SK-N-SH treated with all-trans-retinoic acid at 6 μM for 48 hours (cell line): ENCODE measurements around the gene SLC34A3.

Experiments
- ATAC-seq: fragments of 200-7000 bp; cut with Tn5 transposase; 3 replicates; pipeline ENCODE4 v1.9.1; 2020; ENCODE audit warnings: mild to moderate bottlenecking, moderate library complexity
- ARNTL ChIP-seq: fragments of 450-650 bp; formaldehyde crosslinking; IDR thresholded peaks from 2 replicates; pipeline ENCODE4 v1.5.0; 2020; ENCODE audit warnings: low read depth, mild to moderate bottlenecking, moderate library complexity, borderline replicate concordance
- BACH2 ChIP-seq: fragments of 250-450 bp; sonication (Bioruptor Pico); IDR thresholded peaks from 2 replicates; pipeline ENCODE4 v1.9.0; 2021; ENCODE audit warnings: mild to moderate bottlenecking, borderline replicate concordance
- CSDC2 ChIP-seq: fragments of 250-450 bp; sonication (Bioruptor Pico); IDR thresholded peaks from 2 replicates; pipeline ENCODE4 v1.5.0; 2020; ENCODE audit warnings: mild to moderate bottlenecking, moderate library complexity
- ESRRG ChIP-seq: fragments of 250-450 bp; sonication (Bioruptor Pico); IDR thresholded peaks from 2 replicates; pipeline ENCODE4 v1.6.1; 2021; ENCODE audit warnings: mild to moderate bottlenecking
- GLIS3 ChIP-seq: fragments of 250-450 bp; sonication (Bioruptor Pico); IDR thresholded peaks from 2 replicates; pipeline ENCODE4 v1.5.0; 2020; ENCODE audit warnings: mild to moderate bottlenecking, moderate library complexity
- ISL1 ChIP-seq: fragments of 250-450 bp; sonication (Bioruptor Pico); IDR thresholded peaks from 2 replicates; pipeline ENCODE4 v2.1.2; 2022; ENCODE audit warnings: mild to moderate bottlenecking, moderate library complexity
- OSR1 ChIP-seq: fragments of 250-450 bp; sonication (Bioruptor Pico); IDR thresholded peaks from 2 replicates; pipeline ENCODE4 v1.8.0; 2022; ENCODE audit warnings: moderate library complexity, mild to moderate bottlenecking, inconsistent platforms
- PPARA ChIP-seq: fragments of 250-450 bp; sonication (Bioruptor Pico); IDR thresholded peaks from 2 replicates; pipeline ENCODE4 v1.5.0; 2020; ENCODE audit warnings: mild to moderate bottlenecking, borderline replicate concordance
- RARB ChIP-seq: fragments of 250-450 bp; sonication (Bioruptor Pico); IDR thresholded peaks from 2 replicates; pipeline ENCODE4 v1.8.0; 2021; ENCODE audit warnings: mild to moderate bottlenecking, moderate library complexity
- SNAI2 ChIP-seq: fragments of 250-450 bp; sonication (Bioruptor Pico); IDR thresholded peaks from 2 replicates; pipeline ENCODE4 v1.5.0; 2020; ENCODE audit warnings: mild to moderate bottlenecking, moderate library complexity
- TCF4 ChIP-seq: fragments of 250-450 bp; sonication (Bioruptor Pico); IDR thresholded peaks from 2 replicates; pipeline ENCODE4 v1.8.0; 2021; ENCODE audit warnings: mild to moderate bottlenecking, moderate library complexity, borderline replicate concordance
- TOX ChIP-seq: fragments of 250-450 bp; sonication (Bioruptor Pico); IDR thresholded peaks from 2 replicates; pipeline ENCODE4 v1.8.0; 2021; ENCODE audit warnings: mild to moderate bottlenecking, moderate library complexity, borderline replicate concordance
- ZC3H10 ChIP-seq: fragments of 250-450 bp; sonication (Bioruptor Pico); IDR thresholded peaks from 2 replicates; pipeline ENCODE4 v1.5.1; 2021; ENCODE audit warnings: mild to moderate bottlenecking, moderate library complexity
- ZFP3 ChIP-seq: fragments of 250-450 bp; sonication (Bioruptor Pico); IDR thresholded peaks from 2 replicates; pipeline ENCODE4 v1.5.0; 2020; ENCODE audit warnings: mild to moderate bottlenecking, moderate library complexity
- ZFP30 ChIP-seq: fragments of 450-650 bp; formaldehyde crosslinking; IDR thresholded peaks from 2 replicates; pipeline ENCODE4 v1.5.0; 2022; ENCODE audit warnings: mild to moderate bottlenecking, moderate library complexity
- ZNF565 ChIP-seq: fragments of 450-650 bp; formaldehyde crosslinking; conservative IDR thresholded peaks from 2 replicates; pipeline ENCODE4 v1.5.0; 2020; ENCODE audit warnings: low read depth, mild to moderate bottlenecking, moderate library complexity
- ZNF70 ChIP-seq: fragments of 450-650 bp; formaldehyde crosslinking; IDR thresholded peaks from 2 replicates; pipeline ENCODE4 v1.5.0; 2020; ENCODE audit warnings: mild to moderate bottlenecking, moderate library complexity
- ZNF8 ChIP-seq: fragments of 450-650 bp; formaldehyde crosslinking; IDR thresholded peaks from 2 replicates; pipeline ENCODE4 v1.5.0; 2020; ENCODE audit warnings: mild to moderate bottlenecking, moderate library complexity
- TF ChIP-seq, protein P1 (sequence below): fragments of 250-450 bp; sonication (Bioruptor Pico); IDR thresholded peaks from 2 replicates; pipeline ENCODE4 v1.5.1; 2021; ENCODE audit warnings: mild to moderate bottlenecking, moderate library complexity
- TF ChIP-seq, protein P2 (sequence below): fragments of 250-450 bp; sonication (Bioruptor Pico); IDR thresholded peaks from 2 replicates; pipeline ENCODE4 v1.5.0; 2020; ENCODE audit warnings: mild to moderate bottlenecking, moderate library complexity
- TF ChIP-seq, protein P3 (sequence below): fragments of 250-450 bp; sonication (Bioruptor Pico); IDR thresholded peaks from 2 replicates; pipeline ENCODE4 v1.5.1; 2020; ENCODE audit warnings: low read depth, mild to moderate bottlenecking, moderate library complexity
- TF ChIP-seq, protein P4 (sequence below): fragments of 250-450 bp; sonication (Bioruptor Pico); IDR thresholded peaks from 2 replicates; pipeline ENCODE4 v1.8.0; 2021; ENCODE audit warnings: low read depth, mild to moderate bottlenecking, moderate library complexity, borderline replicate concordance
- TF ChIP-seq, protein P5 (sequence below): fragments of 250-450 bp; sonication (Bioruptor Pico); IDR thresholded peaks from 2 replicates; pipeline ENCODE4 v1.8.0; 2020; ENCODE audit warnings: mild to moderate bottlenecking, moderate library complexity, borderline replicate concordance

Gene SLC34A3

DNA sequence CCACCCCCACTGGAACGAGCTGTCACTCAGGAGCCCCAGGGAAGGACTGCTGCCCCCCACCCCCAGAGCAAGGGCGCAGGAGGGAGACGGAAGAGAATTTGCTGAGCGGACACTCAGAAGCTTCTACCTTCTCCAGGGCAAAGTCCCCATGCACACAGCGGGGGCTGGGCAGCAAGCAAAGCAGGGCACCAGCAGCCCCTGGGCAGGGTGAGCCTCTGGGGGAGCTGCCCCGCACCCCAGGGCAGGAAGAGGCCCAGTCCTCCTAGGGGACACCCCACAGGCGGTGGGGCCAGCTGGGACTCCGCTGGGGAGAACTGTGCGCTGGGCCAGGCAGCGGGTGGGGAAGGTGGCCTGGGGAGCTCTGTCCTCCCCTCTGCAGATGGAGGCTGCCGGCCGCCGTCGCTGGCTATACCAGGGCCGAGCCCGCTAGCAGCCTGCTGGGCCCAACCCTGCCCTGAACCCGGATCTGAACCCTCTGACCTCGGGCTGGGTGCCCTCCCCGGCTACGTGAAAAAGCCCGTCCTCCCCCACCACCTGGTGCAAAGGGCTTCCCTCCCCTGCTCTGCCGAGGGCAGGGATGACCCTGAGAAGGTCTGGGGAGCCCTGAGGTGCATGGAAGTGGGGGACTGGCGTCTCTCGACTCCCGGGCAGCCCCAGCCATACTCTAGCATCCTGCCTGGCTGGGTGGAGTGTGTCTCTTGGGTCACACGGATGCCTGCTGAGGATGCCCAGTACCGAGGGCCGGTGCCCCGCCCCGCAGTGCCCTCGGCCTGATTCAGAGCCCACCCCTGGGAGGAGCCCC, 597 bp upstream of the SLC34A3 start:
- TF ChIP-seq BACH2 (CRISPR knock-in tag), result no peak
- TF ChIP-seq, protein P1, sequence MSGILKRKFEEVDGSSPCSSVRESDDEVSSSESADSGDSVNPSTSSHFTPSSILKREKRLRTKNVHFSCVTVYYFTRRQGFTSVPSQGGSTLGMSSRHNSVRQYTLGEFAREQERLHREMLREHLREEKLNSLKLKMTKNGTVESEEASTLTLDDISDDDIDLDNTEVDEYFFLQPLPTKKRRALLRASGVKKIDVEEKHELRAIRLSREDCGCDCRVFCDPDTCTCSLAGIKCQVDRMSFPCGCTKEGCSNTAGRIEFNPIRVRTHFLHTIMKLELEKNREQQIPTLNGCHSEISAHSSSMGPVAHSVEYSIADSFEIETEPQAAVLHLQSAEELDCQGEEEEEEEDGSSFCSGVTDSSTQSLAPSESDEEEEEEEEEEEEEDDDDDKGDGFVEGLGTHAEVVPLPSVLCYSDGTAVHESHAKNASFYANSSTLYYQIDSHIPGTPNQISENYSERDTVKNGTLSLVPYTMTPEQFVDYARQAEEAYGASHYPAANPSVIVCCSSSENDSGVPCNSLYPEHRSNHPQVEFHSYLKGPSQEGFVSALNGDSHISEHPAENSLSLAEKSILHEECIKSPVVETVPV (CRISPR knock-in tag), result no peak
- no peak for TF ChIP-seq CSDC2 (CRISPR knock-in tag)
- no peak for TF ChIP-seq RARB (CRISPR knock-in tag)
- TF ChIP-seq PPARA (CRISPR knock-in tag), result no peak
- TF ChIP-seq ZNF70 (CRISPR knock-in tag), result no peak
- TF ChIP-seq ESRRG, result no peak
- TF ChIP-seq ZFP30 (CRISPR knock-in tag), result no peak
- TF ChIP-seq, protein P2, sequence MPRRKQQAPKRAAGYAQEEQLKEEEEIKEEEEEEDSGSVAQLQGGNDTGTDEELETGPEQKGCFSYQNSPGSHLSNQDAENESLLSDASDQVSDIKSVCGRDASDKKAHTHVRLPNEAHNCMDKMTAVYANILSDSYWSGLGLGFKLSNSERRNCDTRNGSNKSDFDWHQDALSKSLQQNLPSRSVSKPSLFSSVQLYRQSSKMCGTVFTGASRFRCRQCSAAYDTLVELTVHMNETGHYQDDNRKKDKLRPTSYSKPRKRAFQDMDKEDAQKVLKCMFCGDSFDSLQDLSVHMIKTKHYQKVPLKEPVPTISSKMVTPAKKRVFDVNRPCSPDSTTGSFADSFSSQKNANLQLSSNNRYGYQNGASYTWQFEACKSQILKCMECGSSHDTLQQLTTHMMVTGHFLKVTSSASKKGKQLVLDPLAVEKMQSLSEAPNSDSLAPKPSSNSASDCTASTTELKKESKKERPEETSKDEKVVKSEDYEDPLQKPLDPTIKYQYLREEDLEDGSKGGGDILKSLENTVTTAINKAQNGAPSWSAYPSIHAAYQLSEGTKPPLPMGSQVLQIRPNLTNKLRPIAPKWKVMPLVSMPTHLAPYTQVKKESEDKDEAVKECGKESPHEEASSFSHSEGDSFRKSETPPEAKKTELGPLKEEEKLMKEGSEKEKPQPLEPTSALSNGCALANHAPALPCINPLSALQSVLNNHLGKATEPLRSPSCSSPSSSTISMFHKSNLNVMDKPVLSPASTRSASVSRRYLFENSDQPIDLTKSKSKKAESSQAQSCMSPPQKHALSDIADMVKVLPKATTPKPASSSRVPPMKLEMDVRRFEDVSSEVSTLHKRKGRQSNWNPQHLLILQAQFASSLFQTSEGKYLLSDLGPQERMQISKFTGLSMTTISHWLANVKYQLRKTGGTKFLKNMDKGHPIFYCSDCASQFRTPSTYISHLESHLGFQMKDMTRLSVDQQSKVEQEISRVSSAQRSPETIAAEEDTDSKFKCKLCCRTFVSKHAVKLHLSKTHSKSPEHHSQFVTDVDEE, result no peak
- no peak for TF ChIP-seq OSR1 (CRISPR knock-in tag)
- TF ChIP-seq, protein P3, sequence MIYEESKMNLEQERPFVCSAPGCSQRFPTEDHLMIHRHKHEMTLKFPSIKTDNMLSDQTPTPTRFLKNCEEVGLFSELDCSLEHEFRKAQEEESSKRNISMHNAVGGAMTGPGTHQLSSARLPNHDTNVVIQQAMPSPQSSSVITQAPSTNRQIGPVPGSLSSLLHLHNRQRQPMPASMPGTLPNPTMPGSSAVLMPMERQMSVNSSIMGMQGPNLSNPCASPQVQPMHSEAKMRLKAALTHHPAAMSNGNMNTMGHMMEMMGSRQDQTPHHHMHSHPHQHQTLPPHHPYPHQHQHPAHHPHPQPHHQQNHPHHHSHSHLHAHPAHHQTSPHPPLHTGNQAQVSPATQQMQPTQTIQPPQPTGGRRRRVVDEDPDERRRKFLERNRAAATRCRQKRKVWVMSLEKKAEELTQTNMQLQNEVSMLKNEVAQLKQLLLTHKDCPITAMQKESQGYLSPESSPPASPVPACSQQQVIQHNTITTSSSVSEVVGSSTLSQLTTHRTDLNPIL (CRISPR knock-in tag), result no peak
- TF ChIP-seq ZNF8 (CRISPR knock-in tag), result no peak
- TF ChIP-seq, protein P4, sequence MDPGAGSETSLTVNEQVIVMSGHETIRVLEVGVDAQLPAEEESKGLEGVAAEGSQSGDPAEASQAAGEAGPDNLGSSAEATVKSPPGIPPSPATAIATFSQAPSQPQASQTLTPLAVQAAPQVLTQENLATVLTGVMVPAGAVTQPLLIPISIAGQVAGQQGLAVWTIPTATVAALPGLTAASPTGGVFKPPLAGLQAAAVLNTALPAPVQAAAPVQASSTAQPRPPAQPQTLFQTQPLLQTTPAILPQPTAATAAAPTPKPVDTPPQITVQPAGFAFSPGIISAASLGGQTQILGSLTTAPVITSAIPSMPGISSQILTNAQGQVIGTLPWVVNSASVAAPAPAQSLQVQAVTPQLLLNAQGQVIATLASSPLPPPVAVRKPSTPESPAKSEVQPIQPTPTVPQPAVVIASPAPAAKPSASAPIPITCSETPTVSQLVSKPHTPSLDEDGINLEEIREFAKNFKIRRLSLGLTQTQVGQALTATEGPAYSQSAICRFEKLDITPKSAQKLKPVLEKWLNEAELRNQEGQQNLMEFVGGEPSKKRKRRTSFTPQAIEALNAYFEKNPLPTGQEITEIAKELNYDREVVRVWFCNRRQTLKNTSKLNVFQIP (CRISPR knock-in tag), result no peak
- no peak for TF ChIP-seq GLIS3
- no peak for TF ChIP-seq ISL1 (CRISPR knock-in tag)
- TF ChIP-seq ZC3H10 (CRISPR knock-in tag), result no peak
- ATAC-seq, result no peak

DNA sequence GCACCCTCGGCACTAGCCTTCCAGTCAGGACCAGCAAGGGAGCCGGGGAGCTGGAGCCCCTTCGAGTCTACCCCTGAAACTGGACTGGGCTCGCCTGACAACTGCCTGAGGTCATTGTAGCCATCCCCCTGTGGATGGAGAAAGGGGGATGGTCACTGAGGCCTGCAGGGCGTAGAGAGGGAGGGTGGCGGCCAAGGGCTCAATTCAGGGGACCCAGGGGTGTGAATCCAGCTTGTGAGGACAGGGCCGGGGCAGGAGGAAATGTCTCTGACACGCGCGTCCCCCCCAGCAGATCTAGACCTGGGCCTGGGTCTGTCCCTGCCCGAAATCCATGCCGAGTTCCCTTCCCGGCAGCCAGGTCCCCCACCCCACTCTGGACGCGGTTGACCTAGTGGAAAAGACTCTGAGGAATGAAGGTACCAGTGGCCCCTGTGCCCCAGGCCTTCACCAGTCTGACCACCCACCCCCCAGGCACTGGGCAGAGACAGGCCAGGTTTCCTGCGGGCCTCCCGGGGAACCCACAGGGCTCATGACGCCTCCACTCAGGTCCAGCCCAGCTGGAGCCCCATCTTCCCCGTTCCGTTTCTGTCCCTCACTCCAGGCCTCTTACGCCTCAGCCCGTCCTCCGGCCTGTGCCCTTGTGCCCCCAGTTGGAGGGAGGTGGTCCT, 805 bp downstream of the SLC34A3 start:
- no peak for ATAC-seq
- TF ChIP-seq ZNF565 (CRISPR knock-in tag) (no peak), ZNF8 (CRISPR knock-in tag) (no peak), ZC3H10 (CRISPR knock-in tag) (no peak), ESRRG (no peak), ARNTL (no peak), SNAI2 (CRISPR knock-in tag) (no peak), BACH2 (CRISPR knock-in tag) (no peak), TOX (no peak), RARB (CRISPR knock-in tag) (no peak), ZFP3 (CRISPR knock-in tag) (no peak), ZFP30 (CRISPR knock-in tag) (no peak), CSDC2 (CRISPR knock-in tag) (no peak), TCF4 (CRISPR knock-in tag) (no peak)
- TF ChIP-seq, protein P5, sequence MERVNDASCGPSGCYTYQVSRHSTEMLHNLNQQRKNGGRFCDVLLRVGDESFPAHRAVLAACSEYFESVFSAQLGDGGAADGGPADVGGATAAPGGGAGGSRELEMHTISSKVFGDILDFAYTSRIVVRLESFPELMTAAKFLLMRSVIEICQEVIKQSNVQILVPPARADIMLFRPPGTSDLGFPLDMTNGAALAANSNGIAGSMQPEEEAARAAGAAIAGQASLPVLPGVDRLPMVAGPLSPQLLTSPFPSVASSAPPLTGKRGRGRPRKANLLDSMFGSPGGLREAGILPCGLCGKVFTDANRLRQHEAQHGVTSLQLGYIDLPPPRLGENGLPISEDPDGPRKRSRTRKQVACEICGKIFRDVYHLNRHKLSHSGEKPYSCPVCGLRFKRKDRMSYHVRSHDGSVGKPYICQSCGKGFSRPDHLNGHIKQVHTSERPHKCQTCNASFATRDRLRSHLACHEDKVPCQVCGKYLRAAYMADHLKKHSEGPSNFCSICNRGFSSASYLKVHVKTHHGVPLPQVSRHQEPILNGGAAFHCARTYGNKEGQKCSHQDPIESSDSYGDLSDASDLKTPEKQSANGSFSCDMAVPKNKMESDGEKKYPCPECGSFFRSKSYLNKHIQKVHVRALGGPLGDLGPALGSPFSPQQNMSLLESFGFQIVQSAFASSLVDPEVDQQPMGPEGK (CRISPR knock-in tag), result no peak
- TF ChIP-seq, protein P3 (CRISPR knock-in tag), result no peak
- TF ChIP-seq, protein P2, result no peak
- TF ChIP-seq, protein P1 (CRISPR knock-in tag), result no peak
